H1 (cell line): ENCODE data around the gene FOXN1. TPM values are rescaled to one million over a fixed set of nuclear protein-coding genes. Genes with fewer than 3 reads are reported as not detected.

Source experiments
- CTCF ChIA-PET: fragments of 300-600 bp; sonication (Branson Sonifier 250); formaldehyde crosslinking; loops from one replicate; lab custom pipeline; 2021; ENCODE audit not compliant: partially characterized antibody; lab: Charles Lee
- POLR2A ChIA-PET: fragments of 300-600 bp; sonication (Branson Sonifier 250); formaldehyde crosslinking; loops from one replicate; lab custom pipeline; 2021; ENCODE audit warnings: inconsistent platforms; ENCODE audit not compliant: partially characterized antibody; lab: Charles Lee
- DNase-seq, 2 experiments: peaks; one replicate each; pipeline versions ENCODE4 v3.0.0 to v3.0.0-alpha.2; 2010 to 2022; ENCODE audit warnings: low spot score in 2 of 2, low read depth in 1 of 2, mixed read lengths in 1 of 2
- FAIRE-seq: peaks from 2 replicates; lab custom pipeline; 2011; peaks lifted over from hg19 to GRCh38; lab: Jason Lieb, UNC
- H2AFZ ChIP-seq: 2 replicates; pipeline ENCODE4 v1.8.1; 2012; ENCODE audit warnings: low read length, inconsistent platforms
- H2AK5ac ChIP-seq: 2 replicates; pipeline ENCODE4 v1.6.1; 2013; ENCODE audit warnings: low read depth, low read length
- H2BK120ac ChIP-seq: replicated peaks from 2 replicates; pipeline ENCODE3; 2013; ENCODE audit warnings: low read depth, low read length, inconsistent platforms
- H2BK12ac ChIP-seq: 2 replicates; pipeline ENCODE4 v1.6.1; 2013; ENCODE audit warnings: low read depth, low read length
- H2BK15ac ChIP-seq: 2 replicates; pipeline ENCODE4 v1.6.1; 2013; ENCODE audit warnings: low read length
- H2BK20ac ChIP-seq: 2 replicates; pipeline ENCODE4 v1.6.1; 2013; ENCODE audit warnings: low read length
- H2BK5ac ChIP-seq: 2 replicates; pipeline ENCODE4 v1.6.1; 2013; ENCODE audit warnings: low read depth, low read length
- H3K14ac ChIP-seq: 2 replicates; pipeline ENCODE4 v1.6.1; 2013; ENCODE audit warnings: inconsistent platforms; ENCODE audit not compliant: insufficient read length
- H3K18ac ChIP-seq: 2 replicates; pipeline ENCODE4 v1.6.1; 2013; ENCODE audit warnings: low read length; ENCODE audit errors: extremely low read depth
- H3K23ac ChIP-seq: 2 replicates; pipeline ENCODE4 v1.6.1; 2013; ENCODE audit warnings: inconsistent platforms; ENCODE audit not compliant: insufficient read length
- H3K23me2 ChIP-seq: 2 replicates; pipeline ENCODE4 v1.6.1; 2013; ENCODE audit warnings: low read depth, low read length
- H3K27ac ChIP-seq: 2 replicates; pipeline ENCODE4 v1.6.1; 2011; ENCODE audit warnings: low read depth, low read length, inconsistent platforms
- H3K27me3 ChIP-seq, 4 experiments: replicated peaks in 1 of 4; 1 replicate in 1 of 4; 2 replicates in 3 of 4; pipeline versions ENCODE4 v1.6.1 to v1.8.1; 2011 to 2013; ENCODE audit warnings: low read length in 3 of 4, mild to moderate bottlenecking in 3 of 4, inconsistent platforms in 2 of 4, mixed read lengths in 2 of 4, moderate library complexity in 1 of 4; ENCODE audit not compliant: control insufficient read depth in 3 of 4, insufficient read depth in 3 of 4; ENCODE audit errors: extremely low read depth in 1 of 4
- H3K36me3 ChIP-seq, 4 experiments: 2 replicates each; pipeline versions ENCODE4 v1.6.1 to v1.8.1; 2011 to 2013; ENCODE audit warnings: mild to moderate bottlenecking in 4 of 4, low read length in 3 of 4, moderate library complexity in 2 of 4, control low read depth in 1 of 4, inconsistent platforms in 1 of 4; ENCODE audit not compliant: insufficient read depth in 4 of 4, control insufficient read depth in 2 of 4
- H3K4ac ChIP-seq: replicated peaks from 2 replicates; pipeline ENCODE3; 2013; ENCODE audit warnings: low read length, low read depth, mixed read lengths, inconsistent platforms; ENCODE audit not compliant: insufficient read length
- H3K4me1 ChIP-seq, 4 experiments: replicated peaks in 1 of 4; 1 replicate in 1 of 4; 2 replicates in 3 of 4; pipeline versions ENCODE4 v1.6.1 to v1.8.1; 2011 to 2013; ENCODE audit warnings: low read length in 3 of 4, inconsistent platforms in 2 of 4, mixed read lengths in 1 of 4; ENCODE audit not compliant: insufficient read depth in 4 of 4, control insufficient read depth in 3 of 4
- H3K4me2 ChIP-seq, 2 experiments: 2 replicates each; pipeline versions ENCODE4 v1.6.1 to v1.8.1; 2011 to 2013; ENCODE audit warnings: low read depth in 2 of 2, low read length in 2 of 2, control low read depth in 1 of 2, inconsistent platforms in 1 of 2, mild to moderate bottlenecking in 1 of 2; ENCODE audit not compliant: insufficient read depth in 1 of 2
- H3K4me3 ChIP-seq, 4 experiments: fragments of 200-600, 300-600 bp in 1 of 4; sonication (generic), shearing (Covaris generic), sonication (Bioruptor Twin) in 1 of 4; 2 replicates each; pipeline versions ENCODE4 v1.5.1 to v1.8.1; 2011 to 2016; ENCODE audit warnings: low read length in 4 of 4, low read depth in 3 of 4, control low read depth in 2 of 4, inconsistent platforms in 2 of 4, mild to moderate bottlenecking in 2 of 4, mixed read lengths in 1 of 4, moderate library complexity in 1 of 4; ENCODE audit not compliant: insufficient read depth in 2 of 4; ENCODE audit errors: extremely low read depth in 1 of 4
- H3K56ac ChIP-seq: replicated peaks from 2 replicates; pipeline ENCODE3; 2013; ENCODE audit warnings: low read depth, mild to moderate bottlenecking, mixed read lengths, low read length, inconsistent platforms; ENCODE audit not compliant: insufficient read length
- H3K79me1 ChIP-seq: 2 replicates; pipeline ENCODE4 v1.6.1; 2013; ENCODE audit warnings: low read depth, low read length, control low read depth
- H3K79me2 ChIP-seq, 2 experiments: 2 replicates each; pipeline versions ENCODE4 v1.6.1 to v1.8.1; 2012 to 2013; ENCODE audit warnings: low read length in 2 of 2, mild to moderate bottlenecking in 2 of 2, inconsistent platforms in 1 of 2; ENCODE audit not compliant: insufficient read depth in 2 of 2, control insufficient read depth in 1 of 2
- H3K9ac ChIP-seq, 4 experiments: replicated peaks in 1 of 4; 1 replicate in 1 of 4; 2 replicates in 3 of 4; pipeline versions ENCODE4 v1.6.1 to v1.8.1; 2011 to 2013; ENCODE audit warnings: low read depth in 3 of 4, low read length in 3 of 4, control low read depth in 2 of 4, mild to moderate bottlenecking in 2 of 4, moderate library complexity in 2 of 4, inconsistent platforms in 1 of 4; ENCODE audit errors: extremely low read depth in 1 of 4
- H3K9me3 ChIP-seq, 2 experiments: 2 replicates each; pipeline versions ENCODE4 v1.6.1 to v1.8.1; 2012 to 2013; ENCODE audit warnings: mild to moderate bottlenecking in 2 of 2, moderate library complexity in 2 of 2, control low read depth in 1 of 2, inconsistent platforms in 1 of 2, low read depth in 1 of 2, low read length in 1 of 2, mixed read lengths in 1 of 2; ENCODE audit not compliant: insufficient read depth in 2 of 2
- H4K20me1 ChIP-seq, 2 experiments: replicated peaks in 1 of 2; 2 replicates each; pipeline versions ENCODE3 to v1.8.1; 2011 to 2013; ENCODE audit warnings: inconsistent platforms in 2 of 2, low read length in 2 of 2, mild to moderate bottlenecking in 1 of 2; ENCODE audit not compliant: insufficient read depth in 2 of 2, control insufficient read depth in 1 of 2
- H4K5ac ChIP-seq: 2 replicates; pipeline ENCODE4 v1.6.1; 2013; ENCODE audit warnings: low read length, low read depth, mixed read lengths, inconsistent platforms; ENCODE audit not compliant: insufficient read length
- H4K8ac ChIP-seq: 2 replicates; pipeline ENCODE4 v1.8.0; 2013; ENCODE audit warnings: mild to moderate bottlenecking, moderate library complexity, low read length, inconsistent platforms; ENCODE audit not compliant: insufficient read depth; ENCODE audit errors: extremely low read depth
- H4K91ac ChIP-seq: replicated peaks from 2 replicates; pipeline ENCODE3; 2013; ENCODE audit warnings: low read length, mixed read lengths, inconsistent platforms; ENCODE audit not compliant: insufficient read length
- BCL11A ChIP-seq, 2 experiments: IDR thresholded peaks; one replicate each; pipeline ENCODE4 v1.6.1; 2011; ENCODE audit warnings: low read depth in 2 of 2, low read length in 2 of 2, mild to moderate bottlenecking in 2 of 2
- CBX8 ChIP-seq: fragments of 300-800, 300-1000 bp; sonication (generic); IDR thresholded peaks from 2 replicates; pipeline ENCODE4 v1.7.1; 2016; ENCODE audit warnings: low read depth, low read length, borderline replicate concordance
- EGR1 ChIP-seq: IDR thresholded peaks from 2 replicates; pipeline ENCODE4 v1.6.1; 2011; ENCODE audit warnings: low read depth, low read length, borderline replicate concordance
- JUND ChIP-seq: IDR thresholded peaks from 2 replicates; pipeline ENCODE4 v1.6.1; 2011; ENCODE audit warnings: mild to moderate bottlenecking, improper control_type of control experiment, low read length
- KDM4A ChIP-seq: IDR thresholded peaks from one replicate; pipeline ENCODE4 v1.7.1; 2012; ENCODE audit warnings: low read depth, mild to moderate bottlenecking, moderate library complexity, low read length, inconsistent platforms; ENCODE audit not compliant: severe bottlenecking
- NANOG ChIP-seq: IDR thresholded peaks from 2 replicates; pipeline ENCODE4 v1.6.1; 2011; ENCODE audit warnings: low read length, low read depth, mild to moderate bottlenecking, inconsistent platforms; ENCODE audit not compliant: insufficient read depth, poor library complexity, severe bottlenecking
- RAD21 ChIP-seq, 2 experiments: IDR thresholded peaks in 1 of 2; conservative IDR thresholded peaks in 1 of 2; 2 replicates each; pipeline ENCODE4 v1.6.1; 2011; ENCODE audit warnings: low read depth in 2 of 2, low read length in 2 of 2, improper control_type of control experiment in 1 of 2, inconsistent platforms in 1 of 2, mild to moderate bottlenecking in 1 of 2, moderate library complexity in 1 of 2
- SAP30 ChIP-seq: fragments of 300-600 bp; sonication (generic); IDR thresholded peaks from 2 replicates; pipeline ENCODE4 v1.7.1; 2012; ENCODE audit warnings: low read length, moderate library complexity, mild to moderate bottlenecking, inconsistent platforms; ENCODE audit not compliant: insufficient read depth, insufficient replicate concordance
- SIRT6 ChIP-seq: IDR thresholded peaks from one replicate; pipeline ENCODE4 v1.7.1; 2012; ENCODE audit warnings: low read length, inconsistent platforms
- SIX5 ChIP-seq: IDR thresholded peaks from 2 replicates; pipeline ENCODE4 v1.6.1; 2011; ENCODE audit warnings: mild to moderate bottlenecking, low read depth, low read length
- TAF1 ChIP-seq: IDR thresholded peaks from 2 replicates; pipeline ENCODE4 v1.6.1; 2011; ENCODE audit warnings: mild to moderate bottlenecking, low read depth, low read length
- YY1 ChIP-seq: IDR thresholded peaks from 2 replicates; pipeline ENCODE4 v1.6.1; 2011; ENCODE audit warnings: low read depth, mild to moderate bottlenecking, low read length
- WGBS, 2 experiments: shearing (Covaris generic) in 1 of 2; methylation state at CpG; one replicate each; pipeline versions ENCODE4 v1.1.6 to v1.1.7; 2013 to 2015; ENCODE audit warnings: low lambda C conversion rate in 2 of 2, mixed read lengths in 2 of 2, inconsistent platforms in 1 of 2, low coverage in 1 of 2, missing lambda C conversion rate in 1 of 2; ENCODE audit not compliant: insufficient replicate concordance in 2 of 2, insufficient coverage in 1 of 2, insufficient read length in 1 of 2; ENCODE audit errors: extremely low coverage in 1 of 2, missing lambda C conversion rate in 1 of 2; 5-methylcytosine and 5-hydroxymethylcytosine counted together
- polyA plus RNA-seq, 7 experiments: library from polyadenylated mRNA; depleted of rRNA in 3 of 7; stranded (reverse) in 5 of 7; unstranded in 2 of 7; fragments of >200 nt in 5 of 7; fragments of 200-250 nt in 2 of 7; gene quantifications; 1 replicate in 5 of 7; 2 replicates in 1 of 7; 4 replicates in 1 of 7; pipeline versions ENCODE4 v1.2.1 to v1.2.3, GENCODE V29; 2011 to 2013; ENCODE audit warnings: missing spikeins in 2 of 7, mixed read lengths in 2 of 7
- total RNA-seq: library from RNA; stranded (reverse); fragmentation: NEBNext Ultra II Directional; extraction: Animal tissue kit (Norgen Biotek cat#: 25700); gene quantifications from 2 replicates; pipeline ENCODE4 v1.2.1, GENCODE V29; 2021

The FOXN1 gene
- total and polyA plus RNA-seq, 2 of the 8 experiments (the other 6 are each of a cell fraction or from before 2014, with no cell fraction given): not detected

GRCh38 chr17:28573966-28574480 is 67.9 kb downstream of the FOXN1 start:
- H3K9ac ChIP-seq: no peak overlapping the region
- no peak overlapping the region for H3K56ac ChIP-seq
- no peak overlapping the region for H3K4ac ChIP-seq
- peaks cover 0 to 8% (median 4%) of the 10 kb centered on the region in 4 experiments; a peak in 4 of 7 replicates for H3K27me3 ChIP-seq
- no peaks in the 10 kb centered on the region for H3K9me3 ChIP-seq
- H2AK5ac ChIP-seq: no peak overlapping the region
- no peak overlapping the region for H2BK120ac ChIP-seq
- no peak overlapping the region for H4K8ac ChIP-seq
- H2BK5ac ChIP-seq: no peak overlapping the region
- no peak overlapping the region for H2BK20ac ChIP-seq
- 88% methylated on average over 6 of the region's 6 CpGs; no CpG with 5 or more reads in 1 of the 2 experiments for WGBS, 2 experiments
- H3K36me3 ChIP-seq: peaks cover 8 to 17% (median 15%) of the 10 kb centered on the region in 4 experiments
- H3K79me1 ChIP-seq: no peaks in the 10 kb centered on the region
- POLR2A ChIA-PET: interaction anchor here (1.0 to 4.2 kb wide), 3 partner anchors 25 to 89 kb away, joined by 3 to 24 read pairs (median 13); partner anchors contain the start of genes BLTP2 and SPAG5
- peaks cover 3 to 4% of the 10 kb centered on the region in 2 experiments for H4K20me1 ChIP-seq
- no peak overlapping the region for H3K23ac ChIP-seq
- no peak overlapping the region for H2BK15ac ChIP-seq
- H3K14ac ChIP-seq: no peak overlapping the region
- no peak overlapping the region for H2AFZ ChIP-seq
- peaks cover 6% of the 10 kb centered on the region for H3K23me2 ChIP-seq
- H3K79me2 ChIP-seq: peaks cover 0 to 12% of the 10 kb centered on the region in 2 experiments; a peak in 2 of 4 replicates
- no peak for TF ChIP-seq TAF1
- no peak for TF ChIP-seq SAP30
- TF ChIP-seq KDM4A: no peak
- TF ChIP-seq SIRT6: no peak
- no peak for TF ChIP-seq EGR1
- TF ChIP-seq BCL11A (IDR thresholded peaks at IDR 0.05; ENCODE audit: low read depth in 2 of 2, low read length in 2 of 2): no peak
- no peak for TF ChIP-seq SIX5
- TF ChIP-seq RAD21 (IDR thresholded peaks at IDR 0.05 in 1 of 2, conservative IDR thresholded peaks at IDR 0.05 in 1 of 2; ENCODE audit: low read depth in 2 of 2, low read length in 2 of 2): no peak
- TF ChIP-seq YY1: no peak
- TF ChIP-seq CBX8: no peak
- TF ChIP-seq JUND: no peak
- no peak for TF ChIP-seq NANOG
- no peak overlapping the region for H3K18ac ChIP-seq
- no peak overlapping the region for H3K4me3 ChIP-seq
- H2BK12ac ChIP-seq: no peak overlapping the region
- no peak overlapping the region for H3K4me2 ChIP-seq
- no peak overlapping the region for H4K91ac ChIP-seq
- no peak overlapping the region for H4K5ac ChIP-seq
- H3K27ac ChIP-seq: no peak overlapping the region
- H3K4me1 ChIP-seq: peaks cover 2 to 9% (median 6%) of the 10 kb centered on the region in 4 experiments; a peak in 6 of 7 replicates
- CTCF ChIA-PET: interaction anchor here (1.1 to 3.5 kb wide), 6 partner anchors 19 to 217 kb away, joined by 3 to 18 read pairs (median 4); partner anchors contain the start of genes POLDIP2 and SPAG5
- DNase-seq (no peak), FAIRE-seq (no peak)
